Suprapubic skin (tissue), 4 donors: ENCODE results near the gene TSPEAR. TPM values are rescaled to one million over a fixed set of nuclear protein-coding genes. Genes with fewer than 3 reads are reported as not detected.

Source experiments
- DNase-seq, 2 donors: peaks; one replicate each; pipeline ENCODE4 v3.0.0-alpha.2; 2019; ENCODE audit warnings: low spot score in 2 of 2
- H3K27ac ChIP-seq: fragments of 200-600 bp; sonication (generic); one replicate; pipeline ENCODE4 v1.5.1; 2019
- H3K27me3 ChIP-seq: fragments of 200-600 bp; sonication (generic); one replicate; pipeline ENCODE4 v1.5.1; 2019
- H3K36me3 ChIP-seq: fragments of 200-600 bp; sonication (generic); one replicate; pipeline ENCODE4 v1.5.1; 2019
- H3K4me1 ChIP-seq: fragments of 200-600 bp; sonication (generic); one replicate; pipeline ENCODE4 v1.5.1; 2019
- H3K4me3 ChIP-seq: fragments of 200-600 bp; sonication (generic); one replicate; pipeline ENCODE4 v1.5.1; 2019; ENCODE audit warnings: mild to moderate bottlenecking
- H3K9me3 ChIP-seq: fragments of 200-600 bp; sonication (generic); one replicate; pipeline ENCODE4 v1.5.1; 2019
- EP300 ChIP-seq: sonication (generic); formaldehyde crosslinking; IDR thresholded peaks from one replicate; pipeline ENCODE4 v1.6.1; 2017; ENCODE audit warnings: antibody characterized with exemption
- POLR2A ChIP-seq, 2 donors: fragments of 450-650 bp; IDR thresholded peaks; one replicate each; pipeline ENCODE4 v1.6.1; 2017; ENCODE audit warnings: antibody characterized with exemption in 2 of 2, mild to moderate bottlenecking in 2 of 2, moderate library complexity in 2 of 2
- POLR2AphosphoS5 ChIP-seq, 3 donors: sonication (generic); formaldehyde crosslinking; IDR thresholded peaks; one replicate each; pipeline ENCODE4 v1.6.1; 2017; ENCODE audit warnings: antibody characterized with exemption in 3 of 3
- whole genome bisulfite sequencing: methylation state at CpG from one replicate; pipeline ENCODE4 v1.1.5; 2018; 5-methylcytosine and 5-hydroxymethylcytosine counted together
- total RNA-seq, 4 donors: library from RNA; depleted of rRNA; stranded (reverse); fragments of >200 nt; gene quantifications; one replicate each; pipeline ENCODE4 v1.1.0, GENCODE V29; 2016
- TF ChIP-seq, protein P1 (sequence below), 2 donors: fragments of 200-600 bp in 1 of 2; fragments of 450-650 bp in 1 of 2; sonication (generic) in 1 of 2; IDR thresholded peaks; one replicate each; pipeline ENCODE4 v1.5.1; 2016 to 2019; ENCODE audit warnings: antibody characterized with exemption in 2 of 2, mild to moderate bottlenecking in 1 of 2, moderate library complexity in 1 of 2

TSPEAR gene
- total RNA-seq, 4 donors from 2014 or later: 0.21 to 0.59 (median 0.32) TPM; not detected in 1

DNA sequence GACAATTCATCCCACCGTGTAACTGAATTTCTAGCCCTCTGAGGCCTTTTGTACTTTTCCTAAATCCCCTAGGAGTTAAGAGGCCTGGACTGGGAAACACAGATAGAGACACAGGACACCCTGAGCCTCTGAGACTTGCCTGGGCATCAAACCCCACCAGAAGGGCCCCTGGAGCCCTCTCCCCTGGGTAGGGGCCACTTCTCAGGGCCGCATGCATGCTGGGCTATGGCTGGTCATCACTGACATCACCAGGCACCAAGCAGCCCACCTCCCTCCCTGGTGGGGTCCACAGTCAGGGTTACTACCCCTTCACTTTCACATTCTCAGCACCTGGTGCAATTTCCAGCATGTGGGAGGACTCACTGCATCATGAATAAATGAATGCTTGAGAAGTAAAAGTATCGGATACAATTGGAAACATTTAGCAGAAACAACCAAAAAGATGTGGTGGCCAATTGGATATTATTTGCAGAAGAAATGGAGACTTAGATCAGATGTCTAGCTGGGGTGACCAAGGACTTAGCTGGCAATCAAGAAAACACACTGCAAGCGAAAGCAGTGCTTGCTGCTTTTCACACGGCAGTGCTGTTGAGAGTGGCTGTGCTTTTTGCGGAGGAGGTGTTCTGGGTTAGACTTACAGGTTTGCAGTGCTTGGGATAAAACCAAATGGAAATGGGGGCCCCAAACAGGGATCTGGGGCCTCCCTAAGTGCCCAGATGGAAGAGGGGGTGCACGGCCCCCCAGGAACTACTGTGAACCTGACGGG, 111.9 kb downstream of the TSPEAR start:
- peak in 1 of 2 donors; percentile 65 for DNase-seq
- H3K27ac ChIP-seq: no peak overlapping the region
- H3K9me3 ChIP-seq: no peaks in the 10 kb centered on the region
- H3K4me3 ChIP-seq: no peak overlapping the region
- no peaks in the 10 kb centered on the region for H3K36me3 ChIP-seq
- H3K27me3 ChIP-seq: peaks cover 46% of the 10 kb centered on the region
- no peaks in the 10 kb centered on the region for H3K4me1 ChIP-seq
- 88% methylated on average over 8 of the region's 8 CpGs for WGBS
- TF ChIP-seq, protein P1, sequence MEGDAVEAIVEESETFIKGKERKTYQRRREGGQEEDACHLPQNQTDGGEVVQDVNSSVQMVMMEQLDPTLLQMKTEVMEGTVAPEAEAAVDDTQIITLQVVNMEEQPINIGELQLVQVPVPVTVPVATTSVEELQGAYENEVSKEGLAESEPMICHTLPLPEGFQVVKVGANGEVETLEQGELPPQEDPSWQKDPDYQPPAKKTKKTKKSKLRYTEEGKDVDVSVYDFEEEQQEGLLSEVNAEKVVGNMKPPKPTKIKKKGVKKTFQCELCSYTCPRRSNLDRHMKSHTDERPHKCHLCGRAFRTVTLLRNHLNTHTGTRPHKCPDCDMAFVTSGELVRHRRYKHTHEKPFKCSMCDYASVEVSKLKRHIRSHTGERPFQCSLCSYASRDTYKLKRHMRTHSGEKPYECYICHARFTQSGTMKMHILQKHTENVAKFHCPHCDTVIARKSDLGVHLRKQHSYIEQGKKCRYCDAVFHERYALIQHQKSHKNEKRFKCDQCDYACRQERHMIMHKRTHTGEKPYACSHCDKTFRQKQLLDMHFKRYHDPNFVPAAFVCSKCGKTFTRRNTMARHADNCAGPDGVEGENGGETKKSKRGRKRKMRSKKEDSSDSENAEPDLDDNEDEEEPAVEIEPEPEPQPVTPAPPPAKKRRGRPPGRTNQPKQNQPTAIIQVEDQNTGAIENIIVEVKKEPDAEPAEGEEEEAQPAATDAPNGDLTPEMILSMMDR (IDR thresholded peaks at IDR 0.05): no peak
- no peak for TF ChIP-seq EP300

DNA sequence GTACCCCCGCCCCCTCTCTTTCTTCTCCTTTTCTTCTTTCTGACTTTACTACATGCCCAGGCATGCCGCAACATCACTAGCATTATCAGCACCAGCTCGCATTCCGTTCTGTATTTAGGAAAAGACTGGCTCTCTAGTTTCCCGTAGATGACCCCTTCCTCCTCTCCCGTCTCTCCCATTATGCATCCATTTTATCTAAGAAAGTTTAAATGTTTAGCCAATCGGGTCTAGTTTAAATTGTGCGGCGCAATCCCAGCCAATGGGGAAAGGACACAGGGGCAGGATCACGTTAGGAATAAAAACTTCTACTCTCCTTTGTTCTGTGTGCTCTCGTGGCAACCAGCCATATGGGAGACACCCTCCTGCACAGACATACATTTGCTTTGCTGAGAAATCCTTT, 113.3 kb downstream of the TSPEAR start:
- no peaks in the 10 kb centered on the region for H3K4me1 ChIP-seq
- peaks cover 36% of the 10 kb centered on the region for H3K27me3 ChIP-seq
- H3K36me3 ChIP-seq: no peaks in the 10 kb centered on the region
- TF ChIP-seq, protein P1 (IDR thresholded peaks at IDR 0.05): no peak
- no peak for TF ChIP-seq EP300
- no peak for TF ChIP-seq POLR2AphosphoS5 (IDR thresholded peaks at IDR 0.05)
- no peak for TF ChIP-seq POLR2A (IDR thresholded peaks at IDR 0.05)
- H3K9me3 ChIP-seq: no peaks in the 10 kb centered on the region
- no peak for DNase-seq
- 82% methylated on average over 11 of the region's 11 CpGs for WGBS
- H3K4me3 ChIP-seq: no peak overlapping the region
- H3K27ac ChIP-seq: no peak overlapping the region

DNA sequence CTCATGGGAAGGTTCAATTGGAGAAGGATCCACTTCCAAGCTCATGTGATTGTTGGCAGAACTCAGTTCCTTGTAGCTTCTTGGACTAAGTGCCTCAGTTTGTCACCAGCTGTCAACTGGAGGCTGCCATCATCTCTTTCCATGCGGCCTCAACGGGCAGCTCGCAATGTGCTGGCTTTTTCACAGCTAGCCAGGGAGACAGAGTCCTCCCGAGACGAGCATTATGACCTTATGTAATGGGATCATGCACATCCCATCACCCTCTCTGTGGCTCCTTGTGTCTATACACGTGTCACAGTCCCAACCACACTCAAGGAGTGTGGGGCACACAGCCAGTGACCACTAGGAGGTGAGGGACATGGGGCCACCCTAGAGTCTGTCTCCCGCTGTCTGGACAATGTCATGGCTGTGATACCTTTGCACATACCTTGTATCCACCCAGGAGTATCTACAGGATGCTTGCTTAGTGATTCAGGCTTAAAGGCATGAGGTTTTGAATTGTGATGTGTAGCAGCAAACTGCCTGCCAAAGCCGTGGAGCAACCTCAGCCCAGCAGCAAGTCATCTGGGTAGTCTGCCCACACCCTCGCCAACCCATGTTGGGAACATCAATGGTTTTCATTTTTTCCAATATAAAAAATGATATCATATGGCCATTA, 115.2 kb downstream of the TSPEAR start:
- Histone ChIP-seq H3K36me3 (no peaks in the 10 kb centered on the region), H3K27ac (no peak overlapping the region), H3K27me3 (peaks cover 29% of the 10 kb centered on the region), H3K4me3 (no peak overlapping the region), H3K9me3 (no peaks in the 10 kb centered on the region), H3K4me1 (peaks cover 10% of the 10 kb centered on the region)
- 56% methylated on average over 4 of the region's 9 CpGs for WGBS
- TF ChIP-seq, protein P1 (IDR thresholded peaks at IDR 0.05): no peak
- TF ChIP-seq POLR2A (IDR thresholded peaks at IDR 0.05) (no peak), EP300 (no peak), POLR2AphosphoS5 (IDR thresholded peaks at IDR 0.05) (no peak)
- DNase-seq: peak in 1 of 2 donors; percentile 43

DNA sequence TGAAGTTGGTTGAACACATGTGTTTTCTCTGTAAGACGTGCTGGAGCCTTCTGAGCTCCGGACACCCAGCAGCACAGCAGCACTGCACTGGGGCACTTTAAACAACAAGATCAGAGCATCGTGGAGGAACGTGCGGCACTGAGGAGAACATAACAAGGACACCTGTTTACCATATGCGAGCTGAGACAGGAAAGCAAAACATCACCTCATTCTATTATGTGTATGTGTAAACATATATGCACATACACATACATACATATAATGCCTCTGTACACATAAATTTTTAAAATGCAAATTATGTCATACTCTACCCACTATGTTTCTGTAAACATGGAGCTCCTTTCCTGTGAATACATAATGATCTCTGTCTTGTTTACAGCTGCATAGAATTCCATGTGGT, 115.8 kb downstream of the TSPEAR start:
- H3K27me3 ChIP-seq: peaks cover 34% of the 10 kb centered on the region
- no peak overlapping the region for H3K4me3 ChIP-seq
- DNase-seq: no peak

DNA sequence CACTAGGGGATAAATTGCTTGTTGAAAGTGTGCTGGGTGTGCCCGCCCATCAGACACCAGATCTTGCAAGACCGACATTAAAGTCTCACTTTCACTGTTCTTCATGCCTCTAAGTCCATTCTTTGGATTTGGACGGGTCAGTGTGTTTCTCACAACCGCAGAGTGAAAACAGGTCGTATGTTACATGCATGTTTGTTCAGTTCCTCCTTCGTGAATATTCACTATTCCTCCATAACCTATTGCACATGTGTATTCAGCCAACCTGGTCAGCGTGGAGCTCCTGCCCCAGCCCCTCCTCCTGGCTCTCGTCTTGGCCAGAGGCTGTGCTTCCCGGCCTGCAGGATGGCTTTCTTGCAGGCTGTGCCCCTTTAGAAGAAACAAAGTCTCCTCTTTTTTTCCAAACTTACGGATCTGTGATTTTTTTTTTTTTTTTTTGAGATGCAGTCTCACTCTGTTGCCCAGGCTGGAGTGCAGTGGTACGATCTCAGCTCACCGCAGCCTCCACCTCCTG, 116.9 kb downstream of the TSPEAR start:
- peaks cover 38% of the 10 kb centered on the region for H3K27me3 ChIP-seq
- H3K4me1 ChIP-seq: peaks cover 10% of the 10 kb centered on the region
- DNase-seq: peak in 1 of 2 donors; percentile 68
- H3K4me3 ChIP-seq: no peak overlapping the region
- no peak overlapping the region for H3K27ac ChIP-seq
- WGBS: 79% methylated on average over 12 of the region's 12 CpGs
- H3K36me3 ChIP-seq: no peaks in the 10 kb centered on the region
- TF ChIP-seq, protein P1 (IDR thresholded peaks at IDR 0.05): no peak
- TF ChIP-seq POLR2A (IDR thresholded peaks at IDR 0.05) (no peak), POLR2AphosphoS5 (IDR thresholded peaks at IDR 0.05) (no peak), EP300 (no peak)
- no peaks in the 10 kb centered on the region for H3K9me3 ChIP-seq

More for the DNA sequence above, 115.8 kb downstream of the TSPEAR start:
- Histone ChIP-seq H3K36me3 (no peaks in the 10 kb centered on the region), H3K27ac (no peak overlapping the region), H3K9me3 (no peaks in the 10 kb centered on the region), H3K4me1 (peaks cover 10% of the 10 kb centered on the region)
- 71% methylated on average over 6 of the region's 6 CpGs for WGBS
- TF ChIP-seq, protein P1 (IDR thresholded peaks at IDR 0.05): no peak
